OCI-LY7 (cell line): Measurements from ENCODE around the gene CTBP1.

ENCODE experiments used
- EZH2phosphoT487 ChIP-seq: fragments of 200-600 bp; sonication (generic); IDR thresholded peaks from 2 replicates; pipeline ENCODE4 v1.6.1; 2018; ENCODE audit warnings: low read depth, borderline replicate concordance, mild to moderate bottlenecking, mixed run types, antibody characterized with exemption, low read length, moderate library complexity, mixed read lengths
- TF ChIP-seq, protein P1 (sequence below): fragments of 200-600 bp; sonication (generic); conservative IDR thresholded peaks from 2 replicates; pipeline ENCODE4 v1.5.1; 2014; ENCODE audit warnings: mild to moderate bottlenecking, antibody characterized with exemption, low read length, moderate library complexity, mixed read lengths

DNA sequence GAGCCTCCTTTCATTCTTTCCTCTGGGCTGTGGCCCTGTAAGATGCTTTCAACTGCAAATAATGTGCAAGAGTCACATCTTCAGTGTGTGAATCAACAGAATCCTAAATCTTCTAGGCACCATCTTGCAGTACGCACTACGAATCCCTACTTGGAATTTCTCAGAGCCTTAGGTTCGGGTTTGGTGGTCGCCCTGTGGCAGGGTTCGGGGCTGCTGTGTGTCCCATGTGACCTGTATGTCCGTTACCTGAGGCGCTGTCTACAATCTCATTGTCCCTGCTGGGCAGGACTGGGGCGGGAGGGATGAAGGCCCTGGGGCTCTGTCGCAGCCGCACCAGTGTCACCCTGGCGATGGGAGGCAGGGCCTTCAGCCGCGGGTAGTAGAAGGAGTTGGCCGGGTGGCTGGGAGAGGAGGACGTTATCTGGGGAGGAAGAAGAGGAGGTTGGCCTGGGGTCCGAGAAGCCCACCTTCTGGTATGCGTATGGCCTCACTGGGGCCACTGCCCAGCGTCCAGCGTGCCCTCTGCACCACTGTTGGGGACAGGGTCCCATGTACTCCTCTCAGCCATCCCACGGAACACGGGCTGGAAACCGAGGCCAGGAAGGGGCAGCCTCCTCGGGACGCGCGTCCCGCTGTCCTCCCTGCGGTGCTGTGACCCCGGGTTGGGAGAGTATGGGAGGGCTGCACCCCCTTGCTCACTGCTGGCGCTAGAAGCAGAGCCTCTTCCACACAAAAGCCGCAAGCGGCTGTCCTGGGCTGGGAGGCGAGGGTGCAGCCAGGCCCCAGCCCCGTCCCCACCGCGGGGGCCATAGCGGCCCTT lies 78.6 kb downstream of the CTBP1 start:
- TF ChIP-seq, protein P1, sequence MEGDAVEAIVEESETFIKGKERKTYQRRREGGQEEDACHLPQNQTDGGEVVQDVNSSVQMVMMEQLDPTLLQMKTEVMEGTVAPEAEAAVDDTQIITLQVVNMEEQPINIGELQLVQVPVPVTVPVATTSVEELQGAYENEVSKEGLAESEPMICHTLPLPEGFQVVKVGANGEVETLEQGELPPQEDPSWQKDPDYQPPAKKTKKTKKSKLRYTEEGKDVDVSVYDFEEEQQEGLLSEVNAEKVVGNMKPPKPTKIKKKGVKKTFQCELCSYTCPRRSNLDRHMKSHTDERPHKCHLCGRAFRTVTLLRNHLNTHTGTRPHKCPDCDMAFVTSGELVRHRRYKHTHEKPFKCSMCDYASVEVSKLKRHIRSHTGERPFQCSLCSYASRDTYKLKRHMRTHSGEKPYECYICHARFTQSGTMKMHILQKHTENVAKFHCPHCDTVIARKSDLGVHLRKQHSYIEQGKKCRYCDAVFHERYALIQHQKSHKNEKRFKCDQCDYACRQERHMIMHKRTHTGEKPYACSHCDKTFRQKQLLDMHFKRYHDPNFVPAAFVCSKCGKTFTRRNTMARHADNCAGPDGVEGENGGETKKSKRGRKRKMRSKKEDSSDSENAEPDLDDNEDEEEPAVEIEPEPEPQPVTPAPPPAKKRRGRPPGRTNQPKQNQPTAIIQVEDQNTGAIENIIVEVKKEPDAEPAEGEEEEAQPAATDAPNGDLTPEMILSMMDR: no peak
- TF ChIP-seq EZH2phosphoT487: no peak
